K562 (cell line): ENCODE results near the gene POLN.

Source experiments
- BRD9 ChIP-seq: fragments of 450-650 bp; IDR thresholded peaks from 2 replicates; pipeline ENCODE4 v1.6.1; 2018; ENCODE audit warnings: low read depth; ENCODE audit not compliant: partially characterized antibody
- CEBPB ChIP-seq: fragments of 450-650 bp; IDR thresholded peaks from 2 replicates; pipeline ENCODE4 v1.6.1; 2016; ENCODE audit warnings: missing genetic modification characterization, missing compliant biosample characterization
- KDM4B ChIP-seq, 2 experiments: fragments of 450-650 bp in 1 of 2; sonication (generic) in 1 of 2; IDR thresholded peaks; 2 replicates each; pipeline ENCODE4 v1.6.1; 2016 to 2017; ENCODE audit warnings: borderline replicate concordance in 2 of 2, antibody characterized with exemption in 1 of 2, low read depth in 1 of 2, mild to moderate bottlenecking in 1 of 2
- MYNN ChIP-seq, 2 experiments: sonication (generic); formaldehyde crosslinking in 1 of 2; IDR thresholded peaks; 2 replicates each; pipeline versions ENCODE4 v1.5.0 to v1.6.1; 2016 to 2020; ENCODE audit warnings: antibody characterized with exemption in 1 of 2, missing genetic modification reagents in 1 of 2
- SMARCE1 ChIP-seq: fragments of 450-650 bp; IDR thresholded peaks from 2 replicates; pipeline ENCODE4 v1.7.1; 2016; ENCODE audit warnings: mild to moderate bottlenecking
- ZNF175 ChIP-seq: fragments of 200-800 bp; sonication (Bioruptor generic); IDR thresholded peaks from 2 replicates; pipeline ENCODE4 v1.6.1; 2016; ENCODE audit warnings: low read depth, mild to moderate bottlenecking, missing genetic modification characterization, missing compliant biosample characterization
- TF ChIP-seq, protein P1 (sequence below): fragments of 250-450 bp; sonication (Bioruptor Pico); IDR thresholded peaks from 2 replicates; pipeline ENCODE4 v1.5.0; 2021

DNA sequence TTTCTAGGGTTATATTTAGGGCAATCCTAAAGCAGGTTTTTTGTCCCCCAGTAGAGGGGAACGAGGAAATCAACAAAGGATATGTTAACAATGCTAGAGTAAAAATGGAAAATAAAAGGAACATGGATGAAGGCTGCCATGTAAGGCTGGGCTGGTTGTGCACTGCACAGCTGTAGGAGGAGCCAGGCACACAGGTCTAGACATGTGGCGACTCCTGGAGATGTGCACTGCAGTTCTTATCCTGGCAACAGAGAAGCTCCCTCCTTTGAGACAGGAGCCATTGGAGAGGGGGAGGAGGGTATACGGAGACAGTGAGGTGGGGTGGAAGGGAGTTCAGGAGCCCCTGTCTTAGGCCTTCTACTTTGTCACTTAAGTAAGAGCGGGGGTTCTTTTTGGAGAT lies 116.9 kb downstream of the POLN start:
- TF ChIP-seq BRD9 (no peak), KDM4B (IDR thresholded peaks at IDR 0.05; ENCODE audit: borderline replicate concordance in 2 of 2, low read depth in 1 of 2) (no peak), SMARCE1 (no peak), MYNN (IDR thresholded peaks at IDR 0.05) (no peak), MYNN (CRISPR knock-in tag; IDR thresholded peaks at IDR 0.05) (no peak), CEBPB (tag) (no peak), ZNF175 (CRISPR knock-in tag) (no peak)
- TF ChIP-seq, protein P1, sequence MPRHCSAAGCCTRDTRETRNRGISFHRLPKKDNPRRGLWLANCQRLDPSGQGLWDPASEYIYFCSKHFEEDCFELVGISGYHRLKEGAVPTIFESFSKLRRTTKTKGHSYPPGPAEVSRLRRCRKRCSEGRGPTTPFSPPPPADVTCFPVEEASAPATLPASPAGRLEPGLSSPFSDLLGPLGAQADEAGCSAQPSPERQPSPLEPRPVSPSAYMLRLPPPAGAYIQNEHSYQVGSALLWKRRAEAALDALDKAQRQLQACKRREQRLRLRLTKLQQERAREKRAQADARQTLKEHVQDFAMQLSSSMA (CRISPR knock-in tag): no peak
